NCI-H526 treated with DMSO at 0.1 percent for 48 hours (cell line): ENCODE data around the gene MAN1A1.

Experiments used
- DNase-seq: peaks from one replicate; lab custom pipeline; 2025; lab: John Stamatoyannopoulos, UW

MAN1A1 gene

DNA sequence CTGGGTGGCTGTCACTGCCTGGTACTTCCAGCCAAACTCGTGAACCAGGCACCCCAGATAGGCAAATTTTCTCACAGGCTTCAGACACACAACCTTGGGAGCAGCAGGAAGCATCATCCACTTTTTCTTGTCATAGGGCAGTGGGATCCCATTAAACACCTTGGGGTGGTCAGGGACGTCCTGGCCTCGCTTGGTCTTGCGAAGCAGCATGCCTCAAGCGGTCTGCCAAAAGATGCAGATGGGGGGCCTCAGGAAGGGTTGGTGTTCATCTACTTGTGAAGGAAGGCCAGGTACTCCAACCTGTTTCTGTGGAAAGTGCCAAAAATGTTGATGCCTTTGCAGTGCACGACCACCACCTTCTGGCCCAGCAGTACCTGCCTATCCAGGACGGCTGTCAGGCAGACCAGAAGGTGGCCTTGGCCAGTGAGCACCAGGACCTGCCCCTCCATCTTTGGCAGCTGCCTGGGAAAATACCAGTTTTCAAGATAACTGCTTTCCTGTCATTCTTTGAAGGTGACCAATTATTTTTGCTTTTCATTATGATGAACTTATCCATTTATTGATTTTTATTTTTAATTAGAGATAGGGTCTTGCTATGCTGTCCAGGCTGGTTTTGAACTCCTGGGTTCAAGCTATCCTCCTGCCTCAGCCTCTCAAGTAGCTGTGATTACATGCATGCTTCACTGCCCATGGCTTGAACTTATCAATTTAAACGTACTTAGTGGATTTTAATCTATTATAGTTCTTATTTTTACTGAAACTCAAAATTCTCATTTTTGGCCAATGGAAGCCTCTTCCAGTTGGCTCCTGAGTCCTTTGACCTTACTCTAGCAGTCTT lies 80.1 kb downstream of the MAN1A1 start:
- DNase-seq, result no peak

DNA sequence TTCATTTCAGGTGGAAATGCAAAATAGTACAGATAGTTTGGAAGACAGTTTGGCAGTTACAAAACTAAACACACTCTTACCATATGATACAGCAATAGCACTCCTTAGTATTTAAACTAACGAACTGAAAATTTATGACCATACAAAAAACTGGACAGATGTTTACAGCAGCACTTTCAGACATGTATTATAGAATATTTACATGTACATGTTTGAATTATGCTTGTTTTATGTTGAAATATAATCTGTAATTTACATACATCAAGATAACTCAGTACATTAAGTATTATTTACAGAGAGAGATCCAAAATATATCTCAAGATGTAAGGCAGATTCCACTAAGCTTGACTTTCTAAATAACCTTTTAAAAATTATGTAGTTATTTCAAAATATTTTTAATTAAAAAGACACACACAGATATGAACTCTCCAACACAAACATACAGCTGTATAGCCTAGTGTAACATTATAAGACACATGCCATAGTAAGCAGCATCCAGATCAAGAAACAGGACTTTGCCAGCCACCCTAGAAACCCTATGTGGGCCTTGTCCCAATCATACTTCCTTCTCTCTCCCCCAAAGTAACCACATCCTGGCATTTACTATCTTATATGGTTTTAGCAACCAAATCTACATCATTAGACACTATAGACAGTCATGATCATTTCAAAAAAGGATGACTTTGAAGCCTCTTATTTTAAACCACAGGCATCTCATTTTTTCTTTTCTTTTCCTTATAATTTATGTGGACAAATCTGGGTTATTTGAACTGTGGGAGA lies 82.2 kb downstream of the MAN1A1 start:
- peak; percentile 52 for DNase-seq

DNA sequence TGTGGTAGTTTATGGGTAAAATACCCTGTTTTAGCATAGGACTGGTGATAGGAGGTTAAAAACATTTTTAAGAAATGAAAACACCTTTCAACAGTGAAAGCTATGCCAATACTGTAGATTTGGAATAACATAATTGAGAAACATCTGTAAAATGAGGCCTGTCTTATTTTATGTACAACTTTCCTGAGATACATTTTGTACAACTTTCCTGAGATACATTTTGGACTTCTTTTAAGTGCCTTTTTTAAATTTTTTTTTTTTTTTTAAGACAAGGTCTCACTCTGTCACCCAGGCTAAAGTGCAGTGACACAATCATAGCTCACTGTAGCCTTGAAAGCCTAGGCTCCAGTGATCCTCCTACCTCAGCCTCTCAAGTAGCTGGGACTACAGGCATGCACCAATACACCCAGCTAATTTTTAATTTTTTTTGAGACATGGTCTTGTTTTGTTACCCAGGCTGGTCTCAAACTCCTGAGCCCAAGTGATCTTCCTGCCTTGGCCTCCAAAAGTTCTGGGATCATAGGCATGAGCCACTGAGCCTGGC lies 84.6 kb downstream of the MAN1A1 start:
- DNase-seq, result no peak

DNA sequence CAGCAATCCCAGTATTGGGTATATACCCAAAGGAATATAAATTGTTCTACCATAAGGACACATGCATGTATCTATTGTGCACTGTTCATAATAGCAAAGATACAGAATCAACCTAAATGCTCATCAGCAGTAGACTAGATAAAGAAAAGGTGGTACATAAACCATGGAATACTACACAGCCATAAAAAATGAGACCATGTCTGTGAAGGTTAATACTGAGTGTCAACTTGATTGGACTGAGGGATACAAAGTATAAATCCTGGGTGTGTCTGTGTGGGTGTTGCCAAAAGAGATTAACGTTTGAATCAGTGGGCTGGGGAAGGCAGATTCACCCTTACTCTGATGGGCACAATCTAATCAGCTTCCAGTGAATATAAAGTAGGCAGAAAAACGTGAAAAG lies 86.9 kb downstream of the MAN1A1 start:
- DNase-seq, result no peak

DNA sequence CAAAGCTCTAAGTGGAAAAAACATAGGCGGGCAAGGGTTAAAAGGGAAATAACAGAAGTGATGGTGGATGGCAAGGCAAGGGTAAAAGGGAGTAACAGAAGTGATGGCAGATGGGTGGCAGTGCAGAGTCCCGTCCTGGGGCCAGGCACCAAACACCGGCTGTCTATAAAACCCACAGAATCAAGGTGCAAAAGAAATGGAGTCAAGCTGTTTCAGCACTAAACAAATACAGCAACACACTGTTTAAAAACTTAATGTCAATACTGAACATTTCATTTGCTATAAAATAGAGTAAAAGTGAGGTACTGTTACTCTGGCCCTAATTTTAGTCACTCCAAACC lies 87.6 kb downstream of the MAN1A1 start:
- no peak for DNase-seq

DNA sequence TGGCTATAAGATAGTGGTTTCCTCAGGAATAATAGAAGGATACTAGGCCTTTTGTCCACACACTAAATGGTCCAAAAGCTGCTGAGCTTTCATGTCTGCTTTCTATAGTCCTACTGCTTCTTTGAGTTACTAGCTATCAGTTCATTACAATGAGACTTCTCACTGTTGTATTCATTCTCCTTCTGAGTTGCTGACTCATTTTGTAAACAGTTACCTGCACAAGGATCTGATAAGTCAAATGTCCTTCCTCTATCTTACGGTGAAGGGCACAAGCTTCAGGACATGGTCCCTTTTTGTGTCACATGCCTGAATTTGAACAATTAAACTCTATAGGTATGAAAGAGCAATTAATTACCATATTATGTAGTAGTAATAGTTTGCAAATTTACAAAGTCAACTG lies 90.5 kb downstream of the MAN1A1 start:
- DNase-seq, result no peak

DNA sequence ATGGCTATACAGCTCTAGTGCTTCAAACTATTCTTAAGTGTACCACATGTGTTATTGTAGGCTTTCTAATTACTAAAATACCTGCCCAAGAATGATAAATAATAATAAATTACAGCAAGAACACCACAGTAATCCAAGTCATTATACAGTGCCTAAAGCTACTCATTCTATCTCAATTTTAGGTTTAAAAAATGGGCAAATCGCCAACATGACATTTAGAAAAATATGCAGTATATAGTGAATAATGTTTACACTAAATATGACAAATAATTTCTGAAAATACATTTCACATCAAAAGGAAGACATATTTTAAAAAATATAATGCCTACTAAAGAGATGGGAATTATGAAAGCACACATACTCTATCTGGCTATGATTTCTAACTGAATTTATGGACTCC lies 91.8 kb downstream of the MAN1A1 start:
- no peak for DNase-seq

DNA sequence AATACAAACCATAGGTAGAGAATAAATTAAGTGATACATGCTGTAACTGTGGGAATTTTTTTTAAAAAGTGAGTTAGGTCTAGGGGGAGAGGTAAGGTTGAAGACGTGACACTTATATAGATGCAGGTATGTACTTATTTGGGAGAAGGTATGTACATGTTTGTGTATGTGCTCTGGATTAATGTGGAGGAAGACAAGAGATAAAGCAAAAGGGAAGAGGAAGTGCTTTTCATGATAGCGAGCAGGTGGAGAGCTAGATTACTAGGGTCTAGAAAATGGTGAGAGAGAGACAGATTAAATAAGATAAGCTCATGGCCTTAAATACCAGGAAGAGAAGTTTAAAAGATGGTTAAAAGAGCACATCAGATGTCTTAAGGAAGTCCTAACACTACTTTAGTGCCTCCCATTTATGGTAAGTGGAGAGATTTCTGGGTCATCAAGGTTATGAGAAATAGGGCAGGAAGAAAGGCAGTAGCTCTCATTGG lies 92.5 kb downstream of the MAN1A1 start:
- no peak for DNase-seq

DNA sequence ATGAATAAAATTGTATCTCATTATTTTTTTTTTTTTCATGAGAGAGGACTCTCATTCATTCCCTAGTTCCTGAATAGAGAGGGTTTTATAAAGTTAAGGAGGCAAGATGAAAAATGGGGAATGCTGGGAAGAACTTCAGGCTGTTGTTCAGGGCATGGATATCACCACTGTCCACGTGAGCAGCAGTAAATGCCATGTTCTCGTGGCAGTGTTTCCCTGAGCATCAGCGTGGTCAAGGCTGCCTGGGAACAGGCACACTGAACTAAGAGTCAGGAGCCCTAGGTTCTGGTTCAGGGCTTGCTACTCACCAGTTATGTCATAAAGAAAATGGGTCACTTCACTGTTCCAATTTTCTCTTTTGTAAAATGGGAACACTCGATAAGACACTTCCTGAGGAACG lies 93.2 kb downstream of the MAN1A1 start:
- no peak for DNase-seq

DNA sequence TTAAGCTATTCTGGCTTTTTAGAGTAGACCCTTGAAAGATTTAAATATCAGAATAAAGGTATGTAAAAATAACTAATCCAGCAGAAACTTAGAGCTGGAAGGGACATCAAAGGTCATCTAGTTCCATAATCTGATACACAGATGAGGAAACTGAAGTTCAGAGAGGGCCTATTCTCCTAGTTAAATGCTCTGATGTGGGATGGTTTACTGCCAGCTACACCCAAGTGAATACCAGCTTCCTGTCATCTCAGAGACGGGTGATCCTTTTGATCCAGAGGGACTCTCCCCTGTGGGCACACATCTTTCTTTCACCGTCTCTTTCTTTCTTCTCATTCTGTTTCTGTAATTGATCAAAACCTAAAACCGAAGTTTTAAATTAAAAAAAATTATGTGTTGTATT lies 94.1 kb downstream of the MAN1A1 start:
- no peak for DNase-seq

DNA sequence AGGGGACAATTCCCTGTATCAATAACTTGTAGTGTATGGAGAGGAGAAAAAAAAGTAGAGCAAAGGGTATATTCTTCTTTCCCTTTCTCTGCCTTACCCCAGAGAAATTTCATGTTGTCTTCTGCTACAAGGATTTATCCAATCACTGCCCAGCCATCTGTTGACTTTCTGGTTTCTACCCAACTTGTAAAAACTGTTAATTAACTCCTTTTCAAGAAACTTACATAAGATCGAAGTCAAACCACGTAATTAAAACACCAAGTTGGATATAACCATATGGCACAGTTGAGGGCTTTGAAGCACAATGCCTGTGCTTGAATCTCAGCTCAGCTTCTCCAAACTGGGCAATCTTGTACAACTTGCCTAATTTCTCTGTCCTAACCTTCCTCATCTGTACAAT lies 99.5 kb downstream of the MAN1A1 start:
- DNase-seq, result no peak

DNA sequence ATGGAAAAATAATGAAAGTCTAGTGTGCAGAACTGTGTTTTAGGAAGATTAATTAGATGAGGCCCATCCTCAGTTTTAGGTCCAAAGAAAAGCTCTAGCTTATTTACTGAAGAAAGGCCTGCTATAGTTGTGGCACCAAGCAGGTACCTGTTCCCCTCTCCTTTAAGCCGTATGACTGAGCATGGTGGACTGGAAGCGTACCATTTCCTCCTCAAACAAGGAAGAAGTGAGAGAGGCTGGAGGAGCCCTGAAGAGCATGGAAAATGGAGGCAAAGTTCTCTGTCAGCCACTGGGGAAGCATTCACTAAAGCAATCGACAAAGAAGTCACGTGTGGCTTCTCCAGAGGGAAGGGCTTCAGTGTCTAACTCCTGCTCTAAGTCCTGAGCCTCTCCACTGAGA lies 100.2 kb downstream of the MAN1A1 start:
- no peak for DNase-seq

DNA sequence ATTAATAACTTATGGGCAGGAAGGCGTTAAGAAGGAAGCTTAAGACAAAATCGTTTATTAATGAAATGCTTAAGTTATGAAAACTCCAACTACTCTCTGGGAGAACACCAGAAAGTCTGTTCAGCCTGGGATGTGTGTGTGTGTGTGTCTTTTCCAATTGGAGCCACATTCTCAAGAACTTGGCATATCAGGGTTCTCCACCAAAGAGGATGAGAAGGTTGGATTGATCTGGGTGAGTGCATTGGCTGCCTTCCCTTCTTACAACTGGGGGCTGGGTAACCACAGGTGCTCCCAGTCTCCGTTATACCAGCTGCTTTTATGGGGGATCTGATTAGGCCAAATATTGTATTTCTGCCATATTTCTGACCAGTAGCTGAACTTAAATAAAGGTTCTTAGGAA lies 102.1 kb downstream of the MAN1A1 start:
- DNase-seq, result no peak

DNA sequence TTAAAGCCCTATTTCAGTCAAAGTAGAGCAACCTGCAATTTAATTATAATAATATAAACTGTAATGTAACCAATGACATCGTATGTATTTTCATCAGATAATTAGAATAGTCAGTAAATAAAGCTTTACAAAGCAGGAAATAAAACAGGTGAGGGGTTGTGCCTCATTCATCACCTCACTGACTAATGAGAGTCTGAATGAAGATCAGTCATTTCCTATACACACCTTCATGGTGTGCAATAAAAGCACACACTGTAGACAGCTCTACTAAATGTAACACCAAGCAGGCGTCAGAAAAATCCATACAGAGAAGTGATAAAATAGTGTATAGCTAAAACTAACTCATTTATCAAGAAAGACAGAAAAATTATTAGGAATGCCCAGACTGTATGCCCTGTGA lies 105.9 kb downstream of the MAN1A1 start:
- DNase-seq, result no peak

DNA sequence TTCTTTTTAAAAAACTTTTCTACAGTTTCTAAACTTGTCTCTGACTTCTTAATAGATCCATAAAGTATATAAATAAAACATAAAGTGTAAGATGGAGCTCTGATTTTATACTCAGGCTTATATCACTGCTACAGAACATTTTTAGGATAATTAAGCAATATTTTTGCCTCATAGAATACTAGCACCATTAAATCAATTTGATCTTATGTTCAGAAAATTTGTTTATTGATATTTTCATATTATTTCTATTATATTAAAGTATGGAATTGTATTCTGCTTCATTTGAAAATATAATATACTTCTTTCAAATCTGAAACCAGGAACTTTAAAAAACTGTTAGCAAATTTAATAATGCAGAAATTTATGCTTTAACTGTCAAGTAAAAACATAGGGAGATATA lies 106.5 kb downstream of the MAN1A1 start:
- no peak for DNase-seq

DNA sequence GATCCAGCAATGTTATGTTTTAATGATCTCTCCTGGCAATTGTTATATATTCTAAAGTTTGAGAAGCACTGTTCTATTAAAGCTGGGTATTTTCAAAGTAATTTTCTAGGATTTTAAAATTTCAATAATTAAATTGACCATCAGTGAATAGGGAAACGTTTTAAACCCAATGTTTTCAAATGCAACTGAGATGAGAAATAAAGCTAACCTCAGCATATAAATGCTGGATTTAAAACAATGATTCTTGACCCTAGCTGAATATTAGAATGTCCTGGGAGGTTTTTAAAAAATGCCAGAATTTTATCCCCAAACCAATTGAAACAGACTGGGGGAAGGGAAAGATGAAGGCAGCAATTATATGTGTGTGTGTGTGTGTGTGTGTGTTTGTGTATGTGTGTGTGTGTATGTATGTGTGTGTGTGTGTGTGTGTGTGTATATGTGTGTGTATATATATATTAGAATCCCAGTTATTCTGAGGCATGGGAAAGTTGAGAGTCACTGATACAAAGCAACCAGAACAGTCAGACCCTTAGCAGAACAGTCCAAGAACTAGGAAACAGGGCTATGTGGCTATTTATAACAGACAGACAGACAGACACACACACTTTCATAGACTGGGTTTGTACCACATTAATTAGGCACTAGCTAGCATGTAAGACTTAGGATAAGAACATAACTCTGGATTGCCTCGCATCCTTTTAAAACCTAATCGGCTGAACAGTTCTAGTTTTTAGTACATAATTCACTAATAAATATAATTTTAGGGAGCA lies 107.8 kb downstream of the MAN1A1 start:
- no peak for DNase-seq

DNA sequence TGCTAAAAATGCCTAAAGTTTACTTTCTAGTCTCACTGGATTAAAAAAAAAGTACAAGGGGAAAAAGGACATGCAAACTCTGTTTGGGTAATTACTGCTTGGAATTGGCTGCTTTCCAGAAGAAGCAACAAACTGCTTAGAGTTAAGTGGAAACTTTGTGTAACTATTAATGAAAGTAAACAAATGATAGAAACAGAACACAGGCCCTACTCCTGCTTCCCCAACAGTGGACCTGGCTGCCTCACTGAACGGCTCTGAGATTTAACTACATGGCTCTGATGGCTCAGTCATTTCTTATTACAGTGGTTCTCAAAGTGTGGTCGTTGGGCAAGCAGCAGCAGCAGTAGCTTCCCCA lies 108.5 kb downstream of the MAN1A1 start:
- DNase-seq, result no peak

DNA sequence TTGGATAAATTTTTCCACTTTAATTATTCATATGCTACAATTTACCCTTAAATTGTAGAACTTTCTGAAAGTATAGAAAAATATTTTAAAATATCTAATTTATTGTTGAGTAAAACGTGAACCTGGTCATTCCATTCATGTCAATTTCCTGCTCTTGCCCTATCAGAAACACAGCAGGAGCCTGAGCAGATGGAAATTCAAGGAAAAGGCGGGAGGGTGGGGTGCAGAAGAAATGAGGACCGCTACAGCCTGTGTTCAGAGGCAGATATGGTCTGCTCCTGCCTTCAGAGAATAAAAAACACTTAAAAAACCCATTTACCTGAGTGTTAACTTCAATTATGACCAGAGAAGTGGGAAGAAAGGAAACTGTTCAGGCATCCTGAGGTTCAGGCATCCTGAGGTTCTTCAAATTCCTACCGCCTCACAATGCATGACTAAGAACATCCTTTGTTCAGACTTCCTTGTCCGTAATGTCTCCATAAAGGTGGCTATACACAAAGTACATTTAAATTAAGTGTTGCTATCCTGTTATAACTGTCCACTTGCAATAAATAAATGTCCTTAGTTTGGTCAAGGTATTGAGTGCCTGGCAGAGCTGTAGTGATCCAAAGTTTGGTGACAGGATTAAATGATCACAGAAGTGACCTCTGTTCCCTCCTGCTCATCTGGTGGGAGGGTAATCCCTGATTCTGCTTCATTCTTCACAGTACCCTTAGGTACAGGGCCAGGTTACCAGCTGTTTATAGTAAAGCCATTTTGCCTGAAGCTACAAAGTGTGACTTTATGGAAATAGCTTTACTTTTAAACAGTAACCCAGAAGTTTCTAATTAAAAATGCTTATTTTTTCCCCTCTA lies 109.1 kb downstream of the MAN1A1 start:
- no peak for DNase-seq

DNA sequence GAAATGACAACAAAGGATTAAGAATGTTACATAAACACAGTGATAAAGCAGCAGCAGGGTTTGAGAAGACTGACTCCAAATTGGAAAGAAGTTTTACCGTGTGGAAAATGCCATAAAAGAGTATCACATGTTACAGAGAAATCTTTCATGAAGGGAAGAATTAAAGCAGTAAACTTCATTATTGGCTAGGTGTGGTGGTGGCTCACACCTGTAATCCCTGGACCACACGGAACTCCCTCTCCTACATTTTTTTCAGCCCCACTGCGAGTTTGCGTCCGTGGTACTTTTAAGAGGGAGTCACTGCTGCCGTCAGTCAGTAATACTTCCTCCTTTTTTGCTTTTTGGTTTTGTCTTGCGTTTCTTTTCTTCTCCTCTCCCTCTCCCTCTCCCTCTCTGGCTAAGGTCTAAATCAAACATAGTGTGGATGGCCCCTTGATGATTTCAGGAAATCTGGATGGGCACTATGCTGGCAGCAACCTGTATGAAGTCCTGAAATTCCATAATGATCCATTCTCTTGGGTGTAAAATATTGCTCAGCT lies 112.3 kb downstream of the MAN1A1 start:
- no peak for DNase-seq

DNA sequence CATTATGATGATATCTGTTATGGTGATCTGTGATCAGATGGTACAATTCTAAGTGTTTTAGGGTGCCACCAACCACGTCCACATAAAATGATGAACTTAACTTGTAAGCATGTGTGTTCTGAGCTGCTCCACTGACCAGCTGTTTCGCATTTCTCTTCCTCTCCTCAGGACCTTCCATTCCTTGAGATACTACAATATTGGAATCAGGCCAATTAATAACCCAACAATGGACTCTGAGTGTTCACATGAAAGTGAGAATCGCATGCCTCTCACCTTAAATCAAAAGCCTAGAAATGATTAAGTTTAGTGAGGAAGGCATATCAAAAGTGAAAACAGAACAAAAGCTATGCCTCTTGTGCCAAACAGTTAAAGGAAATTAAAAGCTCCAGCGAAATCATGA lies 114.6 kb downstream of the MAN1A1 start:
- DNase-seq, result no peak

DNA sequence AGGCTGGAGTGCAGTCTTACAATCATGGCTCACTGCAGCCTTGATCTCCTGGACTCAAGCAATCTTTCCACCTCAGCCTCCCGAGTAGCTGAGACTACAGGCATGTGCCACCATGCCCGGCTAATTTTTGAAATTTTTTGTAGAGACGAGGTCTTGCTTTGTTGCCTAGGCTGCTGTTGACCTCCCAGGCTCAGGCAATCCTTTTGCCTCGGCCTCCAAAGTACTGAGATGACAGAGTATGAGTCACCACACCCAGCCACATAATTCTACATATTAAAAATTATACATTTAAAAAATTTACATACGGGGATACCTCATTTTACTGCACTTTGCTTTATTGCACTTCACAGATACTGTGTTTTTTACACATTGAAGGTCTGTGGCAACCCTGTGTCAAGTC lies 115.1 kb downstream of the MAN1A1 start:
- no peak for DNase-seq
